ENCODE measurements around the gene ENC1. TPM values are rescaled to one million over a fixed set of nuclear protein-coding genes. Genes with fewer than 3 reads are reported as not detected.

ENC1 gene
- total and polyA plus RNA-seq, 2 donors from 2014 or later, result 5.3 to 7.5 TPM

DNA sequence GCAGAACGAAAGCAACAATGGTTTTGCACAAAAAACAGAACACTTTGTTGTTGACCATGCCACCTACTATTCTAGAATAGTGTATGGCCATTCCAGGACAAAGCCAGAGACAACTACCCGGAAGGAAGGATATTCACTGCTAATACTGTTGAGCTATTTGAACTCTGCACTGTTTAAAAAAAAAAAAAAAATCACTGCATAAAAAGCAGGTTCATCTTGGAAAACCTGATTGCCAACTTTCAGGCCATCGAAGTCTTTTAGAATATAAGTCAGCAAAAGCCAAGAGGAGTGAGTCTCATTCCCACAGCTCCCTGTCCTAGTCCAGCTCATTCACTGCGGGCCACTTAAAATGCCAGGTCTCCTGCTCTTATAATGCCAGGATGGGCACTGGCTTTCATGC is 4.0 kb downstream of the ENC1 start:
- Histone ChIP-seq H3K27ac (ENCODE audit: low read depth in 2 of 2, low read length in 2 of 2) (no peak overlapping the region), H3K4me1 (ENCODE audit: control insufficient read depth in 2 of 3, insufficient read depth in 2 of 3, low read depth in 1 of 3, low read length in 3 of 3) (peaks cover 0 to 8% (median 5%) of the 10 kb centered on the region in 3 donors), H3K9me3 (ENCODE audit: control insufficient read depth in 2 of 3, insufficient read depth in 1 of 3, low read length in 3 of 3) (no peaks in the 10 kb centered on the region), H3K4me3 (ENCODE audit: low read length in 3 of 3) (no peak overlapping the region), H3K36me3 (ENCODE audit: control insufficient read depth in 2 of 3, insufficient read depth in 3 of 3, low read length in 3 of 3) (peaks cover 4 to 14% (median 13%) of the 10 kb centered on the region in 3 donors), H3K27me3 (ENCODE audit: control insufficient read depth, insufficient read depth, low read length) (no peaks in the 10 kb centered on the region), H3K9ac (ENCODE audit: low read length in 3 of 3) (no peak overlapping the region)
- TF ChIP-seq, protein P1, sequence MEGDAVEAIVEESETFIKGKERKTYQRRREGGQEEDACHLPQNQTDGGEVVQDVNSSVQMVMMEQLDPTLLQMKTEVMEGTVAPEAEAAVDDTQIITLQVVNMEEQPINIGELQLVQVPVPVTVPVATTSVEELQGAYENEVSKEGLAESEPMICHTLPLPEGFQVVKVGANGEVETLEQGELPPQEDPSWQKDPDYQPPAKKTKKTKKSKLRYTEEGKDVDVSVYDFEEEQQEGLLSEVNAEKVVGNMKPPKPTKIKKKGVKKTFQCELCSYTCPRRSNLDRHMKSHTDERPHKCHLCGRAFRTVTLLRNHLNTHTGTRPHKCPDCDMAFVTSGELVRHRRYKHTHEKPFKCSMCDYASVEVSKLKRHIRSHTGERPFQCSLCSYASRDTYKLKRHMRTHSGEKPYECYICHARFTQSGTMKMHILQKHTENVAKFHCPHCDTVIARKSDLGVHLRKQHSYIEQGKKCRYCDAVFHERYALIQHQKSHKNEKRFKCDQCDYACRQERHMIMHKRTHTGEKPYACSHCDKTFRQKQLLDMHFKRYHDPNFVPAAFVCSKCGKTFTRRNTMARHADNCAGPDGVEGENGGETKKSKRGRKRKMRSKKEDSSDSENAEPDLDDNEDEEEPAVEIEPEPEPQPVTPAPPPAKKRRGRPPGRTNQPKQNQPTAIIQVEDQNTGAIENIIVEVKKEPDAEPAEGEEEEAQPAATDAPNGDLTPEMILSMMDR (IDR thresholded peaks at IDR 0.05; ENCODE audit: borderline replicate concordance, extremely low read depth, insufficient read depth), result no peak
- DNase-seq (peak in 1 of 5 donors; percentile 42), FAIRE-seq (no peak)
- intact Hi-C loops (cut with DNase I), result loop anchor here (10.0 kb wide), 1 partner anchor 52 kb away; no protein-coding TSS in a partner anchor

DNA sequence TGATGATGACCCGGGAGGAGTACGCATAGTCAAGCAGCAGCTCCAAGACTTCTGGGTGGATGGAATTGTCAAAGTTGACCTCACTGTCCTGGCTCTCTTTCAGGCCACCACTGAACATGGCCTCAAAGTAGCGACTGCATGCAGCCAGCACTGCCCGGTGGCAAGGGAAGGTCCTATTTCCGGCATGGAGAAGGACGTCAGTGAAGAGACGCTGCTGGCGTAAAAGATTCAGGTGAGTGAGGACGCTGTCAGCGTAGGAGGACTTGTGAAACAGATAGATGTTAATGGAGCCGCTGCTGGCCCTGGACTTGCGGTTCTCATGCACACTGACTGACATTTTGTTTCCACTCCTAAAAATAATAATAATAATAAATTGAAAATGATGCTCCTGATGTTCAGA is 4.4 kb downstream of the ENC1 start:
- FAIRE-seq, result no peak
- H3K27me3 ChIP-seq (ENCODE audit: control insufficient read depth, insufficient read depth, low read length), result no peaks in the 10 kb centered on the region
- TF ChIP-seq, protein P1 (IDR thresholded peaks at IDR 0.05; ENCODE audit: borderline replicate concordance, extremely low read depth, insufficient read depth), result no peak
- no peak overlapping the region for H3K4me3 ChIP-seq (ENCODE audit: low read length in 3 of 3)
- DNase-seq, result no peak
- H3K4me1 ChIP-seq (ENCODE audit: control insufficient read depth in 2 of 3, insufficient read depth in 2 of 3, low read depth in 1 of 3, low read length in 3 of 3), result peaks cover 0 to 8% (median 6%) of the 10 kb centered on the region in 3 donors
- peaks cover 4 to 14% (median 14%) of the 10 kb centered on the region in 3 donors for H3K36me3 ChIP-seq (ENCODE audit: control insufficient read depth in 2 of 3, insufficient read depth in 3 of 3, low read length in 3 of 3)
- intact Hi-C loops (cut with DNase I), result loop anchor here (10.0 kb wide), 1 partner anchor 51 kb away; no protein-coding TSS in a partner anchor
- no peak overlapping the region for H3K9ac ChIP-seq (ENCODE audit: low read length in 3 of 3)
- H3K27ac ChIP-seq (ENCODE audit: low read depth in 2 of 2, low read length in 2 of 2), result no peak overlapping the region
- no peaks in the 10 kb centered on the region for H3K9me3 ChIP-seq (ENCODE audit: control insufficient read depth in 2 of 3, insufficient read depth in 1 of 3, low read length in 3 of 3)

DNA sequence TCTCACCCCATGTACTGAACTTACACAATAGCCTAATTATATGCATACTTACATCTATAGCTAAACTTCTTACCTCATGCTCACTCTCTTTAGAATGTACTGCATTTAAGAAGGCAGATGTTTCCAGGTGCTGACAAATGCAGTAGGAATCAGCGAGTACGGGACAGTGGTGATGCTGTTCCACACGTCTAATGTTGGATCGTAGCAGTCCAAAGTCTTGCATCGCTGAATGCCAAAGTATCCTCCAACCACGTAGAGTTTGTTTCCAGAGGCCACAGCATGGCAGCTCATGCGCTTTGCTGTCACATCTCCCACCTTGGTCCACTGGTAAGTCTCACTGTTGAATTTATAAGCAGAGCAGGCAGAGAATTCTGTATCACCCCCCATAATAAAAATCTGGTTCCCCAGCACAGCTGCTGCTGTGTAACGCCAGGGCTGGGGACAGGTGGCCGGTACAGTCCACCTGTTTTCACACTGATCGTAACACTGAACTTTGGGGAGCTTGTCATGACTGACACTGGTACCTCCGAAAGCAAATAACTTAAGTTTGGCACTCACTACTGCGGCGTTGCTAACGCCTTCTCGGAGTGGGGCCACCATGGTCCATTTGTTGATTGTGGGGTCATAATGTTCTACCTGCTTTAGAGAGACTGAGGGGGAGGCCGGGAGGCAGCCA is 5.8 kb downstream of the ENC1 start:
- Histone ChIP-seq H3K4me1 (ENCODE audit: control insufficient read depth in 2 of 3, insufficient read depth in 2 of 3, low read depth in 1 of 3, low read length in 3 of 3) (peaks cover 0 to 8% (median 6%) of the 10 kb centered on the region in 3 donors), H3K27ac (ENCODE audit: low read depth in 2 of 2, low read length in 2 of 2) (no peak overlapping the region), H3K4me3 (ENCODE audit: low read length in 3 of 3) (no peak overlapping the region), H3K9me3 (ENCODE audit: control insufficient read depth in 2 of 3, insufficient read depth in 1 of 3, low read length in 3 of 3) (no peaks in the 10 kb centered on the region), H3K36me3 (ENCODE audit: control insufficient read depth in 2 of 3, insufficient read depth in 3 of 3, low read length in 3 of 3) (peaks cover 4 to 14% (median 14%) of the 10 kb centered on the region in 3 donors), H3K27me3 (ENCODE audit: control insufficient read depth, insufficient read depth, low read length) (no peaks in the 10 kb centered on the region), H3K9ac (ENCODE audit: low read length in 3 of 3) (no peak overlapping the region)
- intact Hi-C loops (cut with DNase I), result loop anchor here (10.0 kb wide), 1 partner anchor 50 kb away; no protein-coding TSS in a partner anchor
- DNase-seq (peak in 1 of 5 donors; percentile 18), FAIRE-seq (no peak)
- TF ChIP-seq, protein P1 (IDR thresholded peaks at IDR 0.05; ENCODE audit: borderline replicate concordance, extremely low read depth, insufficient read depth), result no peak
